SKM-1 treated with dmso at 0.1 percent for 144 hours (cell line): Measurements from ENCODE around the gene UBE2R2.

ENCODE experiments used
- DNase-seq: peaks from one replicate; lab custom pipeline; 2025; ENCODE audit not compliant: unreplicated experiment; lab: John Stamatoyannopoulos, UW

The UBE2R2 gene

DNA sequence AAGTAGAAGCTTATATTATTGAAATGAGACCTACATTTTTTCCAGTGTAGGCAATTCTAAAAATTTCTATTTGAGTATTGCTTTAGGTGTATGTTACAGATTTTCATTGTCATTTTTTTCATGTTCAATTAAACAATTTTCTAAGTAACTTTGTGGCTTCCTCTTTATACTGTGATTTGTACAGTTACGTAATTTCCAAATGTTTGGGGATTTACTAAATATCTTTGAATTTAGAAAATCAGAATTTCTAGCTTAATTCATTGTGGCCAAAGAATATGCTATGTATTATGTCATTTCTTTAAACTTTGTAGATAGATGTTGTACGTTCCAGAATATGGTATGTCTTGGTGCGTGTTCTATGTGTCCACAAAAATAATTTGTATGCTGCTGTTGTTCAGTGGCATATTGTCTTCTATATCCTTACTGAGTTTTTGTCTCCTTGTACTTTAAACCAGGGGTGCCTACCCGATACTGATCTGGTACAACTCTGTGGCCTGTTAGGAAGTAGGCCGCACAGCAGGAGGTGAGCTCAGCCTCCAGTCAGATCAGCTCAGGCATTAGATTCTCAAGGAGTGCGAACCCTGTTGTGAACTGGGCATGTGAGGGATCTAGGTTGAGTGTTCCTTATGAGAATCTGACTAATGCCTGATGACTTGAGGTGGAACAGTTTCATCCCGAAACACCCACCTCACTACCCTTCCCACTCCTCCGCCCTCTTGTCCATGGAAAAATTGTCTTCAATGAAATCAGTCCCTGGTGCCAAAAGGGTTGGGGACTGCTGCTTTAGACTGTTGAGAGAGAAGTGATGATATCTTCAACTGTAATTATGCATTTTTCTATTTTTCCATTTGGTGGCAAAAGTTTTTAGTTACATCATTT is 63.5 kb downstream of the UBE2R2 start:
- DNase-seq: no peak

DNA sequence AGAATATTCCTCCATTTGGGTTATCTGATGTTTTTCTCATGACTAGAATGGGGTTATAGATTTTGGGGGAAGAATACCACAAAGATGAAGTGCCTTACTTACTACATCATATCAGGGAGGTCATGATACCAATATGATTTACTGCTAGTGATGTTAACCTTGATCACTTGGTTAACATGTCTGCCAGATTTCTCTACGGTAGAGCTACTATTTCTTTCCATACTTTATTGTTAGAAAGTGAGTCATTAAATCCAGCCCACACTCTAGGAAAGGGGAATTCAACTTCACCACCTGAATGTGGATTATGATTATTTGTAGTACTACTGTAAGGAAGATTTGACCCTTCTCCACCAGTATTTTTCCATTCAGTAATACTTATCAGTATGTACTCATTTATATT is 64.7 kb downstream of the UBE2R2 start:
- DNase-seq: no peak

DNA sequence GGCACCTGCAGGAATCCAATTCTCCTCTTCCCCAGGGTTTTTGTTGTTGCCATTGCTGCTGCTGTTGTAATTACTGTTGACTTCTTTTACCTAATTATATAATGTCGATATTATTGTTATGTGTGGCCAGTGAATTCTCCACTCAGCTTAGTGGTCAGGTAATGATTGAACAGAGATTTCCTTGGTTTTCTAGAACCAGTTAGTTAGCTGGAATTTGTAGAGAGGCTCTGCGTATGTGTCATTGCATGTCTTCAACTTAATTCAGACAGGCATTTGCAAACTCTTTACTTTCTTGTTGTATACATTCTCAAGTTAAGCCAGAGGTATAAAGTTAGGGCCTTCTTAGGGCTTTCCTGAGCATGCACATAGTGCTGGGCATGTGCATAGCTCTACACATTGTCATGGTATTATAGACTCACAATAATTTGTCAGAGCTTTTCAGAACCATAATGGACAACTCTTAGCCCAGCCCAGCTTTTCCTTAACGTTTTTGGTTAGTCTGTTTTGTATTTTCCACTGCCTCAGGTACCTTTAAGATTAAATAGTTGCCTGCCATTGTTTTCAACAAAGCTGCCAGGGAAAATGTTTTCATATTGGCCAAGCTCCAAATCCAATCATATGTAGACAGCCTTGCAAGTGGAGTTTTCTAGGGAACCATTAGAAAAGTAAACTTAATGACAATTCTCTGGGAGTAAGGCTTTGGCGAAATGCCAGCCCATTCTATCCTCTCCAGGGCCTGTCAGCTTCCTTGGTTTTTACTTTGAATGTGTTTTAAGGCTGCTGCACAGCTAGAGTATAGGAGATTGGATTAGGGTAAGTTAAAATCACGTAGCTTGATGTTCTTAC is 68.1 kb downstream of the UBE2R2 start:
- no peak for DNase-seq

DNA sequence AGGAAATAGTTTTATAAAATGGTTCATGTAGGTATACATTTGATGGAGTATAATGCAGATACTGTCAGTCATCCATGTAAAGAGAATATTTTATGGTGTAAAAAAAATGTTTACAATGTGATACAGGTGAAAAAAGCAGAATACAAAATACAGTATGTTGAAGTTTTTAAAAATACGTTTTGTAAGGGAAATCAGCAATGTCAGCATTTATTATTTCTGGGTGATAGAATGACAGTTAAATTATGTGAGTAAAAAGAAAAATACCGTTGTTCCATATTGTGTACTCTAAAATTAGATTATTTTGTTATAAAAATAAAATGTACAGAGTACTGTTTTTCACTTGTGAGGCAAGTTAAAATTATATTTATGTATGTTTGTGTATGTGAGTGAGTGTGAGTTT is 69.0 kb downstream of the UBE2R2 start:
- DNase-seq: no peak

GRCh38 chr9:33893861-33894260 is 76.9 kb downstream of the UBE2R2 start:
- DNase-seq: no peak

- DNase-seq: no peak
Observed at GRCh38 chr9:33894316-33894715, 77.4 kb downstream of the UBE2R2 start.

DNA sequence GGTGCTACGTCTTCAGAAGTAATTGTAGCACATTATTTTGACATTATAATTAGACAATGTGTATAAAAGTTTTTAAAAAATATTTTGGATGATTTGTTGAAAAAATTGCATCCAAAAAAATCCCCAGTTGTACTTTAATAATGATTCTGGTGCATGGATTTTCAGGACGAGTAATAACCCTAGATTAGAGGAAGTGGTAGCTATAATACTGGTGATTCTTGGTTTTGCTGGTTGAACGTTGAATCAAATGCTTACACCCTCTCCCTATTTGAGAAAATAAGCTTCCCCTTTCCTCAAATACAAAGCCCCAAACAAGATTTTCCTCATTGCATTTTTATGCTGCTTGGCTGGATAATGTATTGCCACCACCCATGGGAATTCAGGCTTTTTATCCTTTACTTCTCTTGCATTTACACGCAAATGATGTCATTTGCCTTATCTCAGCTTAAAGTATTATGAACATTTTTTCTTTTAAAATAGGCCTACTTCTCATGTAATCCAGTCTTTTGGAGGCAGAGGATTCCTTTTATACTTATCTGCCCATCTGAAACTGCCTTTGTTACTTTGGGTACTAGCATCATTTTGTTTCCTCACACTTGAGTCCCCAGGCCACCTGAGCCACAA is 86.3 kb downstream of the UBE2R2 start:
- DNase-seq: no peak

GRCh38 chr9:33905137-33905536 is 88.2 kb downstream of the UBE2R2 start:
- DNase-seq: no peak

GRCh38 chr9:33906769-33907168 is 89.8 kb downstream of the UBE2R2 start:
- DNase-seq: no peak

GRCh38 chr9:33907347-33907746 is 90.4 kb downstream of the UBE2R2 start:
- DNase-seq: no peak

GRCh38 chr9:33908114-33908513 is 91.2 kb downstream of the UBE2R2 start:
- DNase-seq: no peak

GRCh38 chr9:33908749-33909148 is 91.8 kb downstream of the UBE2R2 start:
- DNase-seq: no peak

DNA sequence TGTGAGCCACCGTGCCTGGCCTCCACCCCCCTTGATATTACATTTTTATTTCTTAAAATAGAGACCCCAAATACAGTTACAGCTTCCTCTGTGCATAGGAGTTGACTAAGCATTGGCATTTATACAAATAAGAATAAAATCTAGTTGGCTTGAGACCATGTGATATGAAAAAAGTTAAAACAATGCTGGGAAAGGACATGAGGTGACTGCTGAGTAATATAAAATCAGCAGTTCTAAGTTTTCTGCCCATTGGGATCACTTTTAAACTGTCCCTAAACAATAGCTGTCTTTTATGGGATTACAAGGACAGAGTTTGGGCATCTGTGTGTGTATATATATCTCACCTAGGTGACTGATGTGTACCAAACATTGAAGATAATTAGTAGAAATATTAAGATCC is 96.6 kb downstream of the UBE2R2 start:
- no peak for DNase-seq

DNA sequence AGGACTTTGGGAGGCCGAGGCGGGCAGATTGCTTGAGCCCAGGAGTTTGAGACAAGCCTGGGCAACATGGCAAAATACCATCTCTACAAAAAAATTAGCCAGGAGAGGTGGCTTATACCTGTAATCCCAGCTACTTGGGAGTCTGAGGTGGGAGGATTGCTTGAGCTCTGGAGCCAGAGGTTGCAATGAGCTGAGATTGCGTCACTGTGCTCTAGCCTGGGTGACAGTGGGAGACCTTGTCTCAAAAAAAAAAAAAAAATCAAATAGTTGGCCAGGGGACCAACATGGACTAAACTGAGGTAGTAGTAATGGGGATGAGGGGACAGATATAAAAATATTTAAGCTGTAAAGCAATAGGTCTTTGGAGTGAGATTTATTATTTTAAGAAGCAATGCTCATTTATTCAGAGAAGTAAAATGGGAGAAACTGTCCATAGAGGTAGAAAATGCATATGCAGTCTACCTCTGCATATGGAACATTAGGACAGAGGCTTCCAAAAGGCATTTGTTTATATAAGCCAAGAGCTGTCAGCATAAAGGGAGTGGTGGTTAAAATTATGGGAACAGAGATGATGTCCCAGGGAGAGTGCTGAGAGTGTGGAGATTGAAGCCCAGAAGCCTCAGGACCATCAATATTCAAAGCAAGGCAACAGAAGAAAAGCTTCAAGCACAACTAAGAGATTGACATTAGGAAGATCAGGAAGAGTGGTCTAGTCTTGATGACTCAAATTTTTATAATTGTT is 98.1 kb downstream of the UBE2R2 start:
- DNase-seq: no peak

DNA sequence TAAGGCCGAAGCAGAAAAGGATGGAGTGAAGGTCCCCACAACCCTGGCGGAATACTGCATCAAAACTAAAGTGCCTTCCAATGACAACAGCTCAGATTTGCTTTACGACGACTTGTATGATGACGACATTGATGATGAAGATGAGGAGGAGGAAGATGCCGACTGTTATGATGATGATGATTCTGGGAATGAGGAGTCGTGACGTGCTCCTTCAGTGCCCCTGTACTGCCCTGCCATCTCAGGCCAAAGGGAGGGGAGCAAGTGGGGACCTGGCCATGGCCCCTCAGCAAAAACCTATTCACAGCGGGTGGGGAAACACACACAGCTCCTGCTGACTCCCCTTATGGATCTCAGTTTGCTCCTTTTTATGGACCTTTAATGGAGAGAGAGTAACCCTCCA is 100.1 kb downstream of the UBE2R2 start:
- no peak for DNase-seq

- no peak for DNase-seq
Observed at GRCh38 chr9:33919276-33919897, 102.4 kb downstream of the UBE2R2 start.

DNA sequence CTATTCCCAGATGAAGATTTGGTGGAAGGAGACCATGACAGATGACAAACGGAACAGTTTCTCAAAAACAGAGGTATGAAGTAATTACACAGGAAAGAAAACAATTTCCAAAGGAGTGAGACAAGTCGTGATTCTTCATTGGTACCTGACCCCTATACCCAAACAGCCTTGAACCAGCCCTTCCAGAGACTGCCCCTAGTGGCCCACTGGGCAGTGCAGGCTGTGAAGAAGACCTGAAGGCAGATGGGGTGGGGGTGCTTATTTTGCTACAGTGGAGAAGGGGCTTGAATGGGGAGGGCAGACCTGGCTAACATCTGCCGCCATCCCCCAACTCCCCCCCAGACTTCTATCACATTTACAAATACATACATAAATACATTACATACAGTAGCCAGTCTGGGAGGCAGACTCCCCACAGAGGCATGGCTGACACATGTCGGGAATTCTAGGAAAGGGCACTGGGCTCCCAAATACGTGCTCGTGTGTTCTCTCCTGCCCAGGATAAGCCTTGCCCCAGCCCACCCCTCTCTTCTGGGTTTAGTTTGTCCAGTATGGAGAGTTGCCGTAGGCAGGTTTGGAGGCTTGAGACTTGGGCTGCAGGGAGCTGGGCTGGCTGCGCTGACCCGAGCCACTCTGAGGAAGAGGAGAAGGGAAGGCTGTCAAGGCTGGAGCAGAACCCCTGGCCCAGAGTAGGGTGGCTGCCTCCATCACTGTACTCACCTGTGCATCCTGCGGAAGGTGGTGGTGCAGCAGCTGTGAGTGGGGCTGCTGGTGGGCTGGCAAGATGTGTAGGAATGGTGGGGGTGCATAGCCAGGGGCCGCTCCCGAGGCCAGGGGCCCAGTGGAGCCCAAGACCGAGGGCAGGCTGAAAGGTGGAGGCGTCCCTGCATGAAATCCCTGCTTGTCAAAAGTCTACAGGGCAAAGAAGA is 105.3 kb downstream of the UBE2R2 start:
- DNase-seq: peak; percentile 18

GRCh38 chr9:33923079-33923478 is 106.1 kb downstream of the UBE2R2 start:
- no peak for DNase-seq

DNA sequence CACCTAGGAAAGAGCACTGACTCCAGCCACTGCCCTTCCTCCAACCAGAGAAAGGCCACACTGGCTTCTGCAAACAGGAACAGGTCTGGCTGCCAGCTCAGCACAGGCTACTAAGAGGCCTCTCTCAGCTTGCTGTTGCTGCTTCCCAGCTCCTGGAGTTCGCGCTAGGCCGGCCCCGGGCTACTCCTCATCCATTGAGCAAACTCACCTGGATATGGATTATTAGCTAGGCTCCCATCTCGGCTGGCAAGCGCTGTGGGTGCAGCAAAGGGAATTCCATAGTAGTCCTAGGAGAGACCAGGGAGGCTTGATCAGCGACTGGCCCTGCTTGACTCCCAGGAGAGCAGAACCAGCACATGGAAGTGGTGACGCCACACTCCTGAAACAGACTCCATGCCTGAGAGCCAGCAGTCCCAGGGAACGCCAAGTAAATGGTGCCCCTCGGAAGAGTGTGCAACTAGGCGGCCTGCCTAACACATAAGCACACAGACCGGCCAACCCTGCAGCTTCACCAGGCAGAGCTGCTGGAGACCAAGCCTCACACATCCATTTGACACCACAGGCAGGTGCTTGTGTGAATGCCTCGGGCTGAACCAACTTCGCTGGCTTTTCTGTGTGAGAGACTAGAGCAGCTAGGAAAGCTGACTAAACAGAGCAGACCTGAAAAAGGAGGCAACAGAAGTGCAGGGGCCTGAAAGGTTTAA is 107.2 kb downstream of the UBE2R2 start:
- DNase-seq: no peak
